HFF-Myc (cell line): ENCODE results near the gene NPC1.
"Not testable (repeated sequence)": the region's sequence is repeated elsewhere in the genome, so short reads cannot be mapped to it uniquely, and the experiment has no call there.

Experiments
- DNase-seq: peaks from one replicate; pipeline ENCODE4 v3.0.0-alpha.2; 2011; ENCODE audit warnings: low read depth; ENCODE audit errors: extremely low read depth
- H3K4me3 ChIP-seq: replicated peaks from 2 replicates; pipeline ENCODE4 v1.5.1; 2011; ENCODE audit warnings: low read depth, mild to moderate bottlenecking, control low read depth, low read length
- TF ChIP-seq, protein P1 (sequence below): IDR thresholded peaks from 2 replicates; pipeline ENCODE4 v1.5.1; 2012; ENCODE audit warnings: mild to moderate bottlenecking, low read depth, low read length, control low read depth; ENCODE audit errors: missing control alignments

Gene NPC1

DNA sequence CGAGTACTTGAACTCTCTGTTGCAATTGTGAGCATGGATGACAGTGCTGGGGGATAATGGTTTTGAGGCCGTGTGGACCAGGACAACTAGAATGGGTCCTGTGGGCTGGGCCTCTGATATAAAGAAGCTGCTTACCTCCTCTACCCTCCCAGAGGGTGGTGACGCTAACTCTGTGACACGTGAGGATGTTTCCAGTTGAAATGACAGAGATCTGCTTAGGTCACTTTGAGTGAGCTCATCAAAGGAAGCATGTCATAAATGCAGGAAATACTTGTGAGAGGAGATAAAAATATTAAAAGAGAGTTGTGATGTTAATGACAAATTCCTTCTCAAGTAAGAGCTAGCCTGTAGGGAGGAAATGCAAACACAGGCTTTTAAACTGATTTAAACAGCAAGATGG lies 66.6 kb downstream of the NPC1 start:
- DNase-seq = no peak
- no peak overlapping the region for H3K4me3 ChIP-seq
- TF ChIP-seq, protein P1, sequence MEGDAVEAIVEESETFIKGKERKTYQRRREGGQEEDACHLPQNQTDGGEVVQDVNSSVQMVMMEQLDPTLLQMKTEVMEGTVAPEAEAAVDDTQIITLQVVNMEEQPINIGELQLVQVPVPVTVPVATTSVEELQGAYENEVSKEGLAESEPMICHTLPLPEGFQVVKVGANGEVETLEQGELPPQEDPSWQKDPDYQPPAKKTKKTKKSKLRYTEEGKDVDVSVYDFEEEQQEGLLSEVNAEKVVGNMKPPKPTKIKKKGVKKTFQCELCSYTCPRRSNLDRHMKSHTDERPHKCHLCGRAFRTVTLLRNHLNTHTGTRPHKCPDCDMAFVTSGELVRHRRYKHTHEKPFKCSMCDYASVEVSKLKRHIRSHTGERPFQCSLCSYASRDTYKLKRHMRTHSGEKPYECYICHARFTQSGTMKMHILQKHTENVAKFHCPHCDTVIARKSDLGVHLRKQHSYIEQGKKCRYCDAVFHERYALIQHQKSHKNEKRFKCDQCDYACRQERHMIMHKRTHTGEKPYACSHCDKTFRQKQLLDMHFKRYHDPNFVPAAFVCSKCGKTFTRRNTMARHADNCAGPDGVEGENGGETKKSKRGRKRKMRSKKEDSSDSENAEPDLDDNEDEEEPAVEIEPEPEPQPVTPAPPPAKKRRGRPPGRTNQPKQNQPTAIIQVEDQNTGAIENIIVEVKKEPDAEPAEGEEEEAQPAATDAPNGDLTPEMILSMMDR = no peak

GRCh38 chr18:23515911-23516546 lies 70.3 kb downstream of the NPC1 start:
- H3K4me3 ChIP-seq = no peak overlapping the region
- peak; percentile 67 for DNase-seq
- TF ChIP-seq, protein P1 = peak; percentile 96

GRCh38 chr18:23512641-23513040 lies 73.7 kb downstream of the NPC1 start:
- no peak for DNase-seq
- TF ChIP-seq, protein P1 = no peak
- H3K4me3 ChIP-seq = no peak overlapping the region

DNA sequence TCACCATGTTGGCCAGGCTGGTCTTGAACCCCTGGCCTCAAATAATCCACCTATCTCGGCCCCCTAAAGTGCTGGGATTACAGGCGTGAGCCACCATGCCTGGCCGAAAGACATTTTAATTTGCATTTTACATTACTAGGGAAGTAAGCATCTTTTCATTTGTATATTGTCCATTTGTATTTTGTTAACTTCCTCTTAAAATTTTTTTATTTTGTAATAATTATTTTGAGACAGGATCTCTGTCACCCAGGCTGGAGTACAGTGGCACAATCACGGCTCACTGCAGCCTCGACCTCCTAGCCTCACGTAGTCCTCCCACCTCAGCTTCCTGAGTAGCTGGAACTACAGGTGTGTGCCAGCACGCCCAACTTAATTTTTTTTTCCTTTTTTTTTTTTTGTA lies 74.1 kb downstream of the NPC1 start:
- not testable (repeated sequence) for DNase-seq, H3K4me3 ChIP-seq

DNA sequence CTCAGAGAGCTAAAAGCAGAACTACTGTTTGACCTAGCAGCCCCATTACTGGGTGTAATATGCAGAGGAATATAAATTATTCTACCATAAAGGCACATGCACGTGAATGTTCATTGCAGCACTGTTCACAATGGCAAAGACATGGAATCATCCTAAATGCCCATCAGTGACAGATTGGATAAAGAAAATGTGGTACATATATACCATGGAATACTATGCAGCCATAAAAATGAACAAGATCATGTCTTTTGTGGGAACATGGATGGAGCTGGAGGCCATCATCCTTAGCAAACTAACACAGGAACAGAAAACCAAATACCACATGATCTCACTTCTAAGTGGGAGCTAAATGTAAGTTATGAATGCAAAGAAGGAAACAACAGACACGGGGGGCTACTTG lies 75.4 kb downstream of the NPC1 start:
- DNase-seq, H3K4me3 ChIP-seq: not testable (repeated sequence)

DNA sequence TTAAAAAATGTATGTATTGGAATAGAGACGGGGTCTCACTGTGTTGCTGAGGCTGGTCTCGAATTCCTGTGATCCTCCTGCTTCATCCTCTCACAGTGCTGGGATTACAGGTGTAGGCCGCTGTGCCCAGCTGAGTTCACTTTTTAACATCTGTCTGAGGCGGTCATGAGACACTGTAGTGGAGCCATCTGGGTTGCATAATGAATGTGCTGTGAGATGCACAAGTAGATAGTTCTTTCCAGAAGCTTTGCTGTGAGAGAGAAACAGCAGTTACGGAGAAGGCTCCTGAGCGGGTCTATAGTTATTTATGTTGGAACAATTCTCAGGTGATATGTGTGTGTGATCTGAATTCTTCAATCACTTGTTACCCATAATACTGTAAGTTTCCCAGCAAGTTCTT lies 79.9 kb downstream of the NPC1 start:
- H3K4me3 ChIP-seq = no peak overlapping the region
- DNase-seq = no peak
- TF ChIP-seq, protein P1 = no peak

GRCh38 chr18:23504720-23505119 lies 81.6 kb downstream of the NPC1 start:
- peak overlapping the region; percentile 78 for H3K4me3 ChIP-seq
- TF ChIP-seq, protein P1 = no peak
- no peak for DNase-seq

- TF ChIP-seq, protein P1 = no peak
- no peak for DNase-seq
- H3K4me3 ChIP-seq = peak overlapping the region; percentile 78
Measured at GRCh38 chr18:23503963-23504344, 82.4 kb downstream of the NPC1 start.
